NB4 (cell line): ENCODE measurements around the gene TCF4.

Source experiments
- CTCF ChIP-seq: IDR thresholded peaks from one replicate; pipeline ENCODE4 v1.5.1; 2012; ENCODE audit warnings: low read depth, low read length
- MAX ChIP-seq: IDR thresholded peaks from 2 replicates; pipeline ENCODE4 v1.6.1; 2011; ENCODE audit warnings: low read depth, low read length

GRCh38 chr18:55245211-55245614 is 342.8 kb downstream of the TCF4 start:
- TF ChIP-seq CTCF (no peak), MAX (no peak)
